Endothelial cell of umbilical vein (primary cell): ENCODE measurements around the gene OCRL. TPM values are rescaled to one million over a fixed set of nuclear protein-coding genes. Genes with fewer than 3 reads are reported as not detected.

Experiments
- BruUV-seq: library from RNA; stranded (reverse); fragments of 400-500 nt; replicated peaks from 2 replicates; lab custom pipeline; 2021; lab: Mats Ljungman, UMichigan
- CTCF ChIA-PET: fragments of 300-600, 350-600 bp; sonication (Branson Sonifier 250); formaldehyde crosslinking; loops from one replicate; lab custom pipeline; 2021; ENCODE audit warnings: antibody characterized with exemption, inconsistent platforms; lab: Charles Lee
- POLR2A ChIA-PET: fragments of 300-600, 350-600 bp; sonication (Branson Sonifier 250); formaldehyde crosslinking; loops from one replicate; lab custom pipeline; 2021; ENCODE audit warnings: antibody characterized with exemption, inconsistent platforms; lab: Charles Lee
- DNase-seq: peaks from one replicate; pipeline ENCODE4 v3.0.0-alpha.2; 2011; ENCODE audit warnings: low read depth, low spot score
- FAIRE-seq: peaks from 2 replicates; lab custom pipeline; 2011; peaks lifted over from hg19 to GRCh38; lab: Jason Lieb, UNC
- H2AFZ ChIP-seq: 2 replicates; pipeline ENCODE4 v1.6.0; 2012; ENCODE audit warnings: low read depth, low read length, control low read depth, inconsistent platforms
- H3K27ac ChIP-seq: 2 replicates; pipeline ENCODE4 v1.5.1; 2011; ENCODE audit warnings: low read depth, mild to moderate bottlenecking, control low read depth, low read length, moderate library complexity; ENCODE audit not compliant: insufficient read depth
- H3K27me3 ChIP-seq, 2 experiments: 2 replicates each; pipeline versions ENCODE4 v1.6.0 to v1.6.1; 2011; ENCODE audit warnings: low read length in 2 of 2, mixed read lengths in 1 of 2; ENCODE audit not compliant: control insufficient read depth in 2 of 2, insufficient read depth in 2 of 2
- H3K36me3 ChIP-seq, 2 experiments: 2 replicates in 1 of 2; 3 replicates in 1 of 2; pipeline ENCODE4 v1.5.1; 2011; ENCODE audit warnings: low read length in 2 of 2, mild to moderate bottlenecking in 1 of 2, moderate library complexity in 1 of 2; ENCODE audit not compliant: control insufficient read depth in 2 of 2, insufficient read depth in 2 of 2; ENCODE audit errors: extremely low read depth in 1 of 2
- H3K4me1 ChIP-seq: 3 replicates; pipeline ENCODE4 v1.5.1; 2011; ENCODE audit warnings: mild to moderate bottlenecking, low read length; ENCODE audit not compliant: control insufficient read depth, insufficient read depth; ENCODE audit errors: extremely low read depth
- H3K4me2 ChIP-seq: 2 replicates; pipeline ENCODE4 v1.6.1; 2011; ENCODE audit warnings: low read length, control low read depth, mixed read lengths; ENCODE audit not compliant: insufficient read depth
- H3K4me3 ChIP-seq, 3 experiments: fragments of 200-600 bp in 1 of 3; sonication (generic), shearing (Covaris generic) in 1 of 3; replicated peaks in 1 of 3; 2 replicates each; pipeline ENCODE4 v1.5.1; 2011 to 2016; ENCODE audit warnings: control low read depth in 3 of 3, low read length in 3 of 3, mild to moderate bottlenecking in 2 of 3, inconsistent platforms in 1 of 3, low read depth in 1 of 3, moderate library complexity in 1 of 3; ENCODE audit not compliant: insufficient read depth in 1 of 3
- H3K79me2 ChIP-seq: 2 replicates; pipeline ENCODE4 v1.6.0; 2012; ENCODE audit warnings: low read length, inconsistent platforms; ENCODE audit not compliant: control insufficient read depth, insufficient read depth
- H3K9ac ChIP-seq: replicated peaks from 2 replicates; pipeline ENCODE3; 2011; ENCODE audit warnings: low read length, control low read depth; ENCODE audit not compliant: insufficient read depth; ENCODE audit errors: extremely low read depth
- H3K9me1 ChIP-seq: replicated peaks from 3 replicates; pipeline ENCODE4 v1.6.0; 2011; ENCODE audit warnings: mild to moderate bottlenecking, low read length; ENCODE audit not compliant: control insufficient read depth, insufficient read depth; ENCODE audit errors: extremely low read depth
- H3K9me3 ChIP-seq: replicated peaks from 2 replicates; pipeline ENCODE4 v1.5.1; 2012; ENCODE audit warnings: low read length, inconsistent platforms; ENCODE audit not compliant: control insufficient read depth, insufficient read depth
- H4K20me1 ChIP-seq: replicated peaks from 2 replicates; pipeline ENCODE3; 2011; ENCODE audit warnings: mild to moderate bottlenecking, low read length; ENCODE audit not compliant: control insufficient read depth, insufficient read depth; ENCODE audit errors: extremely low read depth
- EZH2 ChIP-seq: IDR thresholded peaks from 2 replicates; pipeline ENCODE4 v1.6.1; 2012; ENCODE audit warnings: borderline replicate concordance, low read depth, mild to moderate bottlenecking, moderate library complexity, low read length, inconsistent platforms; ENCODE audit not compliant: severe bottlenecking
- FOS ChIP-seq: IDR thresholded peaks from 2 replicates; pipeline ENCODE4 v1.6.1; 2011; ENCODE audit warnings: mild to moderate bottlenecking, low read length, moderate library complexity, borderline replicate concordance; ENCODE audit not compliant: insufficient read depth
- GATA2 ChIP-seq: IDR thresholded peaks from 2 replicates; pipeline ENCODE4 v1.7.0; 2011; ENCODE audit warnings: low read depth, mild to moderate bottlenecking, moderate library complexity, mixed read lengths, low read length; ENCODE audit not compliant: insufficient read length, insufficient read depth
- JUN ChIP-seq: IDR thresholded peaks from 2 replicates; pipeline ENCODE4 v1.6.1; 2011; ENCODE audit warnings: borderline replicate concordance, low read depth; ENCODE audit not compliant: insufficient read length, insufficient read depth
- MYC ChIP-seq: IDR thresholded peaks from one replicate; pipeline ENCODE4 v1.6.1; 2011; ENCODE audit warnings: mild to moderate bottlenecking, low read depth, low read length
- POLR2A ChIP-seq: IDR thresholded peaks from 2 replicates; pipeline ENCODE4 v1.6.1; 2012; ENCODE audit warnings: low read depth, mild to moderate bottlenecking, control low read depth, low read length
- POLR2AphosphoS5 ChIP-seq: IDR thresholded peaks from 2 replicates; pipeline ENCODE4 v1.6.1; 2012; ENCODE audit warnings: low read depth, mild to moderate bottlenecking, control low read depth, low read length, moderate library complexity; ENCODE audit not compliant: insufficient read depth
- dilution Hi-C: fragments of 300-500 bp; cut with MboI; formaldehyde crosslinking; loops from one replicate; pipeline ENCODE4 v1.15.0; 2019; ENCODE audit warnings: low sequenced_read_pairs; ENCODE audit not compliant: extremely low pct_ligation_motif_present
- intact Hi-C: fragments of 100-400 bp; cut with micrococcal nuclease; formaldehyde crosslinking; loops from one replicate; pipeline ENCODE4 v1.10.0; 2022
- polyA plus RNA-seq, 4 experiments: library from polyadenylated mRNA; depleted of rRNA in 3 of 4; stranded (reverse) in 3 of 4; unstranded in 1 of 4; fragments of >200 nt; gene quantifications; 2 replicates each; pipeline versions ENCODE4 v1.2.1 to v1.2.3, GENCODE V29; 2011 to 2012; ENCODE audit warnings: missing spikeins in 1 of 4
- total RNA-seq: library from RNA; stranded (reverse); gene quantifications from 2 replicates; pipeline ENCODE4 v1.2.3, GENCODE V29; 2021
- TF ChIP-seq, protein P1 (sequence below), 2 donors: IDR thresholded peaks; 1 replicate in 1 of 2; 2 replicates in 1 of 2; pipeline ENCODE4 v1.5.1; 2011; ENCODE audit warnings: low read length in 2 of 2, mild to moderate bottlenecking in 2 of 2, moderate library complexity in 2 of 2, control low read depth in 1 of 2, inconsistent platforms in 1 of 2, low read depth in 1 of 2; ENCODE audit not compliant: insufficient read depth in 1 of 2; ENCODE audit errors: extremely low read depth in 1 of 2
- TF ChIP-seq, protein P2 (sequence below): IDR thresholded peaks from 2 replicates; pipeline ENCODE4 v1.6.1; 2011; ENCODE audit not compliant: insufficient read depth, insufficient read length

The OCRL gene
- total and polyA plus RNA-seq, 2 donors (not counting 3 experiments of a cell fraction or from before 2014, with no cell fraction given) = 14.6 to 20.9 TPM

DNA sequence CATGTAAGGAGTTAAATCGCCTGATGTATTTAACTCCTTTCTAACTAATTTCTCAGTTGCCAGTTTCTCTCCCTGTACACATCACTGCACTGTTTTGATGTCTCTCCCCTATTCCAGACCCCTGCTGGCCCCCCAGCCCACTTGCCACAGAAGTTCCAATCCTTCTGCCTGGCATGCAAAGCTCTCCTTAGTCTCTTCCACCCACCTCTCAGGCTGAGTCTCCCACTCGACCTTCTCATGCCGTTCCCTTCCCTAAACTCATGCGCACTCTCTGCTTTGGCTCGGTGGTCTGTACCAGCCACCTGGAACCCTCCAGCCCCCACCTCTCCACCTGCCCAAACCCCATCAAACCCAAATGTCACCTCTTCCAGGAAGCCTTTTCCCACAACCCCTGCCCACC, 57.8 kb downstream of the OCRL start:
- H3K9me3 ChIP-seq = no peaks in the 10 kb centered on the region
- H3K27ac ChIP-seq = no peak overlapping the region
- no peak overlapping the region for H3K4me3 ChIP-seq
- H3K9me1 ChIP-seq = no peaks in the 10 kb centered on the region
- intact Hi-C loops = no loop called here
- DNase-seq = no peak
- no peaks in the 10 kb centered on the region for H3K27me3 ChIP-seq
- no TSS peak for BruUV-seq
- H3K4me1 ChIP-seq = no peaks in the 10 kb centered on the region
- dilution Hi-C loops = no loop called here
- FAIRE-seq = no peak
- no peak overlapping the region for H2AFZ ChIP-seq
- no peak overlapping the region for H3K9ac ChIP-seq
- TF ChIP-seq MYC (no peak), GATA2 (no peak), JUN (no peak), POLR2A (no peak), EZH2 (no peak), POLR2AphosphoS5 (no peak), FOS (no peak)
- TF ChIP-seq, protein P1, sequence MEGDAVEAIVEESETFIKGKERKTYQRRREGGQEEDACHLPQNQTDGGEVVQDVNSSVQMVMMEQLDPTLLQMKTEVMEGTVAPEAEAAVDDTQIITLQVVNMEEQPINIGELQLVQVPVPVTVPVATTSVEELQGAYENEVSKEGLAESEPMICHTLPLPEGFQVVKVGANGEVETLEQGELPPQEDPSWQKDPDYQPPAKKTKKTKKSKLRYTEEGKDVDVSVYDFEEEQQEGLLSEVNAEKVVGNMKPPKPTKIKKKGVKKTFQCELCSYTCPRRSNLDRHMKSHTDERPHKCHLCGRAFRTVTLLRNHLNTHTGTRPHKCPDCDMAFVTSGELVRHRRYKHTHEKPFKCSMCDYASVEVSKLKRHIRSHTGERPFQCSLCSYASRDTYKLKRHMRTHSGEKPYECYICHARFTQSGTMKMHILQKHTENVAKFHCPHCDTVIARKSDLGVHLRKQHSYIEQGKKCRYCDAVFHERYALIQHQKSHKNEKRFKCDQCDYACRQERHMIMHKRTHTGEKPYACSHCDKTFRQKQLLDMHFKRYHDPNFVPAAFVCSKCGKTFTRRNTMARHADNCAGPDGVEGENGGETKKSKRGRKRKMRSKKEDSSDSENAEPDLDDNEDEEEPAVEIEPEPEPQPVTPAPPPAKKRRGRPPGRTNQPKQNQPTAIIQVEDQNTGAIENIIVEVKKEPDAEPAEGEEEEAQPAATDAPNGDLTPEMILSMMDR (IDR thresholded peaks at IDR 0.05; ENCODE audit: extremely low read depth in 1 of 2, insufficient read depth in 1 of 2, low read depth in 1 of 2, low read length in 2 of 2) = no peak
- TF ChIP-seq, protein P2, sequence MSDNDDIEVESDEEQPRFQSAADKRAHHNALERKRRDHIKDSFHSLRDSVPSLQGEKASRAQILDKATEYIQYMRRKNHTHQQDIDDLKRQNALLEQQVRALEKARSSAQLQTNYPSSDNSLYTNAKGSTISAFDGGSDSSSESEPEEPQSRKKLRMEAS = no peak
- no peaks in the 10 kb centered on the region for H4K20me1 ChIP-seq
- ChIA-PET CTCF (no interaction called here), POLR2A (no interaction called here)
- H3K36me3 ChIP-seq = no peaks in the 10 kb centered on the region
- no peak overlapping the region for H3K4me2 ChIP-seq
- no peaks in the 10 kb centered on the region for H3K79me2 ChIP-seq
